Osteocyte (in vitro differentiated cells): Measurements from ENCODE around the gene TEC. TPM values are rescaled to one million over a fixed set of nuclear protein-coding genes. Genes with fewer than 3 reads are reported as not detected.

ENCODE experiments used
- DNase-seq: peaks from one replicate; pipeline ENCODE4 v3.0.0; 2021; ENCODE audit warnings: mixed read lengths; ENCODE audit not compliant: unreplicated experiment; ENCODE audit errors: extremely low spot score
- H3K27ac Mint-ChIP-seq: one replicate; pipeline ENCODE4 v1.8.0; 2021; ENCODE audit warnings: mild to moderate bottlenecking, mixed read lengths; ENCODE audit not compliant: unreplicated experiment
- H3K27me3 Mint-ChIP-seq: one replicate; pipeline ENCODE4 v1.8.0; 2021; ENCODE audit warnings: mixed read lengths; ENCODE audit not compliant: unreplicated experiment
- H3K36me3 Mint-ChIP-seq: one replicate; pipeline ENCODE4 v1.8.0; 2021; ENCODE audit warnings: mixed read lengths; ENCODE audit not compliant: unreplicated experiment
- H3K4me1 Mint-ChIP-seq: one replicate; pipeline ENCODE4 v1.8.0; 2021; ENCODE audit warnings: mixed read lengths; ENCODE audit not compliant: unreplicated experiment
- H3K4me3 Mint-ChIP-seq: one replicate; pipeline ENCODE4 v1.8.0; 2021; ENCODE audit warnings: mild to moderate bottlenecking, moderate library complexity, mixed read lengths; ENCODE audit not compliant: unreplicated experiment
- H3K9me3 Mint-ChIP-seq: one replicate; pipeline ENCODE4 v1.8.0; 2021; ENCODE audit warnings: mixed read lengths; ENCODE audit not compliant: unreplicated experiment
- total RNA-seq: library from RNA; stranded (reverse); gene quantifications from 2 replicates; pipeline ENCODE4 v1.2.1, GENCODE V29; 2021
- TF ChIP-seq, protein P1 (sequence below): fragments of 200-600 bp; sonication (generic); IDR thresholded peaks from 2 replicates; pipeline ENCODE4 v1.5.0; 2021; ENCODE audit warnings: antibody characterized with exemption, mild to moderate bottlenecking, moderate library complexity

TEC gene
- total RNA-seq, 1 donor from 2014 or later, result not detected

DNA sequence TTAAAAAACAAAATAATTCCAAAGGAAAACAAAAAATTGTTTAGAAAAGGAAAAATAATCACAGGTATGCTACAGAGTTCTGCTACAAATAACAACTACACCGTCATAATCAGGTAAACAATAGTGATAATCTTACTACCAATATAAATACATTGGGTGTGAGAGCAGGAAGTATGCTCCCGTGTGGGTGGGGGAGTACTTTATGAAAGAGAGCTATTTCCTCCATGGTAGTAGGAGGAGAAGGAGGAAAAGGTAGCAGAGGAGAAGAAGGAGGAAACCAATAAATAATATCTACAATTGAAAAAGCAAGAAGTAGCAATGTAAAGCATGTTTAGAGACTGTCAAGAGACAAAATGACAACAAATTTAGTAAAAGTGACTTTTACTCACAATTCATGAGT is 35.1 kb downstream of the TEC start:
- H3K27ac Mint-ChIP-seq, result no peak overlapping the region
- peaks cover 5% of the 10 kb centered on the region for H3K9me3 Mint-ChIP-seq
- no peaks in the 10 kb centered on the region for H3K36me3 Mint-ChIP-seq
- TF ChIP-seq, protein P1, sequence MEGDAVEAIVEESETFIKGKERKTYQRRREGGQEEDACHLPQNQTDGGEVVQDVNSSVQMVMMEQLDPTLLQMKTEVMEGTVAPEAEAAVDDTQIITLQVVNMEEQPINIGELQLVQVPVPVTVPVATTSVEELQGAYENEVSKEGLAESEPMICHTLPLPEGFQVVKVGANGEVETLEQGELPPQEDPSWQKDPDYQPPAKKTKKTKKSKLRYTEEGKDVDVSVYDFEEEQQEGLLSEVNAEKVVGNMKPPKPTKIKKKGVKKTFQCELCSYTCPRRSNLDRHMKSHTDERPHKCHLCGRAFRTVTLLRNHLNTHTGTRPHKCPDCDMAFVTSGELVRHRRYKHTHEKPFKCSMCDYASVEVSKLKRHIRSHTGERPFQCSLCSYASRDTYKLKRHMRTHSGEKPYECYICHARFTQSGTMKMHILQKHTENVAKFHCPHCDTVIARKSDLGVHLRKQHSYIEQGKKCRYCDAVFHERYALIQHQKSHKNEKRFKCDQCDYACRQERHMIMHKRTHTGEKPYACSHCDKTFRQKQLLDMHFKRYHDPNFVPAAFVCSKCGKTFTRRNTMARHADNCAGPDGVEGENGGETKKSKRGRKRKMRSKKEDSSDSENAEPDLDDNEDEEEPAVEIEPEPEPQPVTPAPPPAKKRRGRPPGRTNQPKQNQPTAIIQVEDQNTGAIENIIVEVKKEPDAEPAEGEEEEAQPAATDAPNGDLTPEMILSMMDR, result no peak
- no peak overlapping the region for H3K4me3 Mint-ChIP-seq
- H3K27me3 Mint-ChIP-seq, result peaks cover 27% of the 10 kb centered on the region
- H3K4me1 Mint-ChIP-seq, result no peaks in the 10 kb centered on the region
- DNase-seq, result no peak

DNA sequence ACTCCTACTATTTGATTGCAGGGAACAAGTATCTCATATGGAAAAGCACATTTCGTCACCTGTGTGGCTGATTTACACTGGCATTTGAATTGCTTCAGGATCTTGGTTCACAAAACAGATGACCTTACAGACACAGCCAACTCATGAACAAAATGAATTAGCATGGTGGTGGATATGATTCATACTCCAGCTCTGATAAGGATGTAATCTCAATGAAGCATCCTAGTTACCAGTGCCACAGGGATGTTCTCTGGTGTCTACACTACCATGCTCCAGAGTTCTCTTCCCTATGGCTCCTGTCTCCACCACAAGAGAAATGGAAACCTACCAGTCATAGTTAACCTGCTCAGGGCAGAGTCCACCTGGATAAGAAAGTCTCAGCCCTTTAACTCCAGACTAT is 40.7 kb downstream of the TEC start:
- H3K36me3 Mint-ChIP-seq, result no peaks in the 10 kb centered on the region
- no peak overlapping the region for H3K27ac Mint-ChIP-seq
- no peaks in the 10 kb centered on the region for H3K4me1 Mint-ChIP-seq
- H3K27me3 Mint-ChIP-seq, result peaks cover 51% of the 10 kb centered on the region
- DNase-seq, result no peak
- TF ChIP-seq, protein P1, result no peak
- H3K9me3 Mint-ChIP-seq, result peaks cover 5% of the 10 kb centered on the region
- H3K4me3 Mint-ChIP-seq, result no peak overlapping the region

DNA sequence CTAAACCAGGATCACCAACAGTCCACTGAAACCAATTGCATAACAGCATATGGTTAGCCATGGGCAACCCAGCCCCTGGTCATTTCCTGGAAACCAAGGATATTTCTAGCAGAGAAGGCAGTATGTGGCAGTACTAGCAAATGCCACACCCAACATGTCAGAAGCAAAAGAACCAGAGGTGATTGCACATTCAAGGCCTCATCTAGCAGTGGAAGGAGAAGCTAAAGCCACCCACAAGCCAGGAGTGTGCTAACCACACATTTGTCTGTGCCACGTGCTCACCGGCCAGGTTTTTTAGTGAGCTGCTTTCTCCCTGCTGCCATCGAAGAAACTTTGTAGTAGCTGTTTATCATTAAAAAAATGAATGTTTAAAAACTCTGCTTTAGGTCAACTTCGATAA is 42.0 kb downstream of the TEC start:
- no peaks in the 10 kb centered on the region for H3K36me3 Mint-ChIP-seq
- H3K27ac Mint-ChIP-seq, result no peak overlapping the region
- H3K27me3 Mint-ChIP-seq, result peaks cover 48% of the 10 kb centered on the region
- H3K9me3 Mint-ChIP-seq, result peaks cover 5% of the 10 kb centered on the region
- TF ChIP-seq, protein P1, result no peak
- no peaks in the 10 kb centered on the region for H3K4me1 Mint-ChIP-seq
- DNase-seq, result no peak
- H3K4me3 Mint-ChIP-seq, result no peak overlapping the region

DNA sequence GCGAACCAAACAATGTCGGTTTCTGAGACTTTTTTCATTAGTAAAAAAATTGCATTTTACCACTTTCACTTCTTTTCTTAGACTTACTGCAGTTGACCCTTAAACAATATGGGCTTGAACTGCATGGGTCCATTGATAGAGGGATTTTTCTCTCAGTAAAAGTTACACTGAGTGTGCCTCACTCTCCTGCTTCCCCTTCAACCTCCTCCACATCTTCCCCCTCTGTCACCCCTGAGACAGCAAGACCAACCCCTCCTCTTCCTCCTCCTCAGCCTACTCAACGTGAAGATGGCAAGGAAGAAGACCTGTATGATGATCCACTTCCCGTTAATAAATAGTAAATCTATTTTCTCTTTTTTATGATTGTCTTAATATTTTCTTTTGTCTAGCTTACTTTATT is 43.4 kb downstream of the TEC start:
- DNase-seq, result no peak
- TF ChIP-seq, protein P1, result no peak
- peaks cover 55% of the 10 kb centered on the region for H3K27me3 Mint-ChIP-seq
- H3K4me3 Mint-ChIP-seq, result no peak overlapping the region
- no peak overlapping the region for H3K27ac Mint-ChIP-seq
- H3K9me3 Mint-ChIP-seq, result no peaks in the 10 kb centered on the region
- H3K4me1 Mint-ChIP-seq, result no peaks in the 10 kb centered on the region
- no peaks in the 10 kb centered on the region for H3K36me3 Mint-ChIP-seq

DNA sequence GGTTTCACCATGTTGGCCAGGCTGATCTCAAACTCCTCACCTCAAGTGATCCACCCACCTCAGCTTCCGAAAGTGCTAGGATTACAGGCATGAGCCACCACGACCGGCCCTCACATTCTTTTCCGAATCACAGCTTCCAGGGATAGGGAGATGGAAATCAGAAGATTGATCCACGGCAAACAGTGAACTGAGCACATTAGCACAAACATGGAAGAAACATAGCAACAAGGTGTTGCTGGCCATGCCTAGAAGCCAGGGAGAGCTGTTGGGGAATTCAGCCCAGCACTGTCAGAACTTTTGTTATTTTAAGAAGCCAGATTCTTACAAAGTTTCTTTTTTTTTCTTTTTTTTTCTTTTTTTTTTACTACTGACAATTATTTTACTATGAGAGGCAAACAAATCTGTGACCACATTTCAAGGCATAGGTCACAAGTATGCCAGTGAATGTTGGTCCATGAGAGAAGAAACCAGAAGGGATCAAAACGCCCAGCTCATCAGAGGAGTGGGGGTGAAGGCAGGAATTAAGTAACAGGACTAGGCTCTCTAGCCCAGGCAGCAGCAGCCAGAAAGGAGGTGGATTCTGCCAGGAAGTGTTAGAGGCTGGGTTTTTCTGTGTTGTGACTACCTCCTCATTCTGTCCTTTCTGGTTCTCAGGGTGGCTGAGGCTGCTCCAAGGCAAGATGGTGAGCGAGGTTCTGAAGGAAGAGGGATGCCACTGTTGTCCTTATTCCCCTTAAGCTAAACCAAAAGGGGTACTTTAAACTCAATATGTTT is 44.1 kb downstream of the TEC start:
- Mint-ChIP-seq H3K4me3 (no peak overlapping the region), H3K36me3 (no peaks in the 10 kb centered on the region), H3K9me3 (no peaks in the 10 kb centered on the region), H3K27me3 (peaks cover 54% of the 10 kb centered on the region), H3K4me1 (no peaks in the 10 kb centered on the region), H3K27ac (no peak overlapping the region)
- TF ChIP-seq, protein P1, result no peak
- DNase-seq, result no peak
